Measurements from ENCODE around the gene CENPL. TPM values are rescaled to one million over a fixed set of nuclear protein-coding genes. Genes with fewer than 3 reads are reported as not detected.

Gene CENPL
- total and polyA plus RNA-seq, 10 of the 15 experiments (the other 5 are each of a cell fraction or from before 2014, with no cell fraction given): 14.9 to 32.1 (median 24.5) TPM

GRCh38 chr1:173856014-173856413 lies 31.3 kb upstream of the CENPL start:
- ChIA-PET POLR2A (no interaction called here), CTCF (no interaction called here)

More at GRCh38 chr1:173856014-173856413, 31.3 kb upstream of the CENPL start:
- Histone ChIP-seq H3K9ac (ENCODE audit: control insufficient read depth, insufficient read depth, low read length) (no peak overlapping the region), H3K9me3 (replicated peaks; ENCODE audit: control insufficient read depth, insufficient read depth, low read length) (no peaks in the 10 kb centered on the region), H3K79me2 (ENCODE audit: control insufficient read depth, insufficient read depth, low read length) (no peaks in the 10 kb centered on the region), H3K4me3 (no peak overlapping the region), H2AFZ (ENCODE audit: control insufficient read depth, low read depth, low read length) (no peak overlapping the region), H3K36me3 (ENCODE audit: control insufficient read depth in 2 of 2, insufficient read depth in 2 of 2, low read length in 1 of 2) (peaks cover 1 to 10% of the 10 kb centered on the region in 2 experiments), H3K27ac (ENCODE audit: control insufficient read depth, insufficient read depth) (no peak overlapping the region), H4K20me1 (ENCODE audit: control insufficient read depth, insufficient read depth) (no peaks in the 10 kb centered on the region), H3K27me3 (replicated peaks in 1 of 2; ENCODE audit: control insufficient read depth in 2 of 2, insufficient read depth in 2 of 2, low read length in 1 of 2) (no peaks in the 10 kb centered on the region), H3K4me1 (ENCODE audit: control insufficient read depth, insufficient read depth, low read length) (no peaks in the 10 kb centered on the region), H3K4me2 (ENCODE audit: control insufficient read depth, insufficient read depth) (no peak overlapping the region)
- DNase-seq (ENCODE audit: low read depth, low spot score) (no peak), ATAC-seq (no peak), FAIRE-seq (no peak)
- RAD21 ChIA-PET (ENCODE audit: unreplicated experiment): no interaction called here
- no peak for TF ChIP-seq POLR2AphosphoS5 (IDR thresholded peaks at IDR 0.05; ENCODE audit: low read length)
- TF ChIP-seq POLR2A (IDR thresholded peaks at IDR 0.05; ENCODE audit: low read depth, low read length): no peak
- no peak for TF ChIP-seq ATF2 (IDR thresholded peaks at IDR 0.05; ENCODE audit: low read length)
- TF ChIP-seq NR2C2 (IDR thresholded peaks at IDR 0.05; ENCODE audit: borderline replicate concordance, control insufficient read depth, insufficient read length, low read depth): no peak
- TF ChIP-seq ATF3 (IDR thresholded peaks at IDR 0.05; ENCODE audit: borderline replicate concordance, extremely low read depth, low read depth, low read length): no peak
- no peak for TF ChIP-seq ZBTB33 (IDR thresholded peaks at IDR 0.05)
- no peak for TF ChIP-seq BCL11A (IDR thresholded peaks at IDR 0.05; ENCODE audit: low read depth, low read length)
- TF ChIP-seq CBX5 (IDR thresholded peaks at IDR 0.05; ENCODE audit: low read depth): no peak
- TF ChIP-seq MXI1 (IDR thresholded peaks at IDR 0.05; ENCODE audit: low read depth, low read length): no peak
- no peak for TF ChIP-seq EGR1 (IDR thresholded peaks at IDR 0.05; ENCODE audit: borderline replicate concordance in 1 of 2, low read depth in 2 of 2, low read length in 2 of 2)
- TF ChIP-seq ZSCAN29 (IDR thresholded peaks at IDR 0.05): no peak
- TF ChIP-seq USF2 (IDR thresholded peaks at IDR 0.05; ENCODE audit: borderline replicate concordance, low read depth, low read length): no peak
- TF ChIP-seq SREBF2 (IDR thresholded peaks at IDR 0.05; ENCODE audit: low read length): no peak
- TF ChIP-seq STAT1 (conservative IDR thresholded peaks at IDR 0.05): no peak
- no peak for TF ChIP-seq HDAC6 (IDR thresholded peaks at IDR 0.05; ENCODE audit: unreplicated experiment)
- no peak for TF ChIP-seq SKIL (IDR thresholded peaks at IDR 0.05; ENCODE audit: low read depth, poor library complexity, severe bottlenecking)
- TF ChIP-seq BACH1 (IDR thresholded peaks at IDR 0.05; ENCODE audit: borderline replicate concordance): no peak
- TF ChIP-seq NR2C1 (IDR thresholded peaks at IDR 0.05): no peak
- no peak for TF ChIP-seq KAT2A (conservative IDR thresholded peaks at IDR 0.05; ENCODE audit: control insufficient read depth, low read depth, low read length)
- 95% methylated on average over 1 of the region's 1 CpG for WGBS (ENCODE audit: insufficient coverage, insufficient replicate concordance, low lambda C conversion rate, missing lambda C conversion rate)
- intact Hi-C loops (cut with micrococcal nuclease; ENCODE audit: unreplicated experiment): no loop called here
- no TSS peak for BruUV-seq (replicated peaks)
- in situ Hi-C loops (cut with MboI): no loop called here
- SMC1A ChIA-PET (ENCODE audit: uncharacterized antibody, unreplicated experiment): interaction anchor here (0.8 kb wide), 1 partner anchor 35 kb away, joined by 3 read pairs; no protein-coding TSS in a partner anchor

All from GM12878 (cell line).